GM12891 (cell line): ENCODE data around the gene CCDC88C.

Experiments used
- PAX5 ChIP-seq: IDR thresholded peaks from 2 replicates; pipeline ENCODE4 v1.6.1; 2011; ENCODE audit warnings: low read length, moderate library complexity, mild to moderate bottlenecking; ENCODE audit not compliant: insufficient read depth, severe bottlenecking
- POLR2A ChIP-seq: IDR thresholded peaks from 2 replicates; pipeline ENCODE4 v1.6.1; 2011; ENCODE audit warnings: low read depth, low read length, control low read depth
- POLR2AphosphoS5 ChIP-seq: IDR thresholded peaks from 2 replicates; pipeline ENCODE4 v1.6.1; 2011; ENCODE audit warnings: low read depth, low read length, control low read depth
- POU2F2 ChIP-seq: IDR thresholded peaks from 2 replicates; pipeline ENCODE4 v1.6.1; 2011; ENCODE audit warnings: low read depth, mild to moderate bottlenecking, control low read depth, low read length, moderate library complexity
- TAF1 ChIP-seq: IDR thresholded peaks from 2 replicates; pipeline ENCODE4 v1.6.1; 2011; ENCODE audit warnings: low read depth, low read length, control low read depth

DNA sequence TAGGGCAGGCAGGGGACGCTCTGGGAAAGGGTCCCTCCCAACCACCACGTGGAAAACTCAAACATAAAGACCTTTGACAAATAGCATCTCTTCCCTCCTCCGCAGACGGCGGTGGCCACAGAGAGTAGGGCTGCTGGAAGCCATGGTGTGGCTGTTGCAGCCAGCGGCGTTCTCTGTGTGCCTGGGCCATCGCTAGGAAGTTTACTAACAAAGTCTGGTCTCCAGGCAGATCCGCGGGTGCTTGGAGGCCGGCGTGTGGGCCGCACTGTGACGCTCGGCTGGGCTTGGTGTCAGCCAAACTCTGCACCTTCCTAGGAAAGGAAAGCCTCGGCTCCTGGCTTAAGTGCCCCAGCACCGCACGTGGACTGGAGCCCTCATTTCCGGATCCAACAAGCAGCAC, 65.6 kb downstream of the CCDC88C start:
- TF ChIP-seq TAF1: no peak
- TF ChIP-seq POLR2AphosphoS5: no peak
- TF ChIP-seq POLR2A: no peak
- TF ChIP-seq PAX5: no peak
- TF ChIP-seq POU2F2: no peak
